ENCODE results near the gene OR6B2.

DNA sequence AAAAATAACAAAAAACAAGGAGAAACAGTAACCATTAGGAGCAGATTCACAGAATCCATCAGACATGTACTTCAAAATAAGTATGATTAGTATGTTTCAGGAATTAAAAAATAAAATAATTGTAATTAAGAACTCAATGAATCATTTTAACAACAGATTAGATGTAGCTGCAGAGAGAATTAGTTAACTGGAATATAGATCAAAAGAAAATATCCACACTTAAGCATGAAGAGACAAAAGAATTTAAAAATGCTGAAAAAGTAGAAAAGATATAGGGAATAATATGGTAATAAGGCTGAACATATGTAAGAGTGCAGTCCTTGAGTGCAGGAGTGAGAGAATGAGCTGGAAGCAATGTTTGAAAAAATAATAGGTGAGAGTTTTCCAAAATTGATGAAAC lies 47.2 kb upstream of the OR6B2 start:
- TF ChIP-seq, protein P1, sequence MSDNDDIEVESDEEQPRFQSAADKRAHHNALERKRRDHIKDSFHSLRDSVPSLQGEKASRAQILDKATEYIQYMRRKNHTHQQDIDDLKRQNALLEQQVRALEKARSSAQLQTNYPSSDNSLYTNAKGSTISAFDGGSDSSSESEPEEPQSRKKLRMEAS (IDR thresholded peaks at IDR 0.05), result no peak
- no peak for TF ChIP-seq RAD21 (IDR thresholded peaks at IDR 0.05; ENCODE audit: low read depth)
- TF ChIP-seq EP300 (IDR thresholded peaks at IDR 0.05; ENCODE audit: borderline replicate concordance), result no peak
- TF ChIP-seq, protein P2, sequence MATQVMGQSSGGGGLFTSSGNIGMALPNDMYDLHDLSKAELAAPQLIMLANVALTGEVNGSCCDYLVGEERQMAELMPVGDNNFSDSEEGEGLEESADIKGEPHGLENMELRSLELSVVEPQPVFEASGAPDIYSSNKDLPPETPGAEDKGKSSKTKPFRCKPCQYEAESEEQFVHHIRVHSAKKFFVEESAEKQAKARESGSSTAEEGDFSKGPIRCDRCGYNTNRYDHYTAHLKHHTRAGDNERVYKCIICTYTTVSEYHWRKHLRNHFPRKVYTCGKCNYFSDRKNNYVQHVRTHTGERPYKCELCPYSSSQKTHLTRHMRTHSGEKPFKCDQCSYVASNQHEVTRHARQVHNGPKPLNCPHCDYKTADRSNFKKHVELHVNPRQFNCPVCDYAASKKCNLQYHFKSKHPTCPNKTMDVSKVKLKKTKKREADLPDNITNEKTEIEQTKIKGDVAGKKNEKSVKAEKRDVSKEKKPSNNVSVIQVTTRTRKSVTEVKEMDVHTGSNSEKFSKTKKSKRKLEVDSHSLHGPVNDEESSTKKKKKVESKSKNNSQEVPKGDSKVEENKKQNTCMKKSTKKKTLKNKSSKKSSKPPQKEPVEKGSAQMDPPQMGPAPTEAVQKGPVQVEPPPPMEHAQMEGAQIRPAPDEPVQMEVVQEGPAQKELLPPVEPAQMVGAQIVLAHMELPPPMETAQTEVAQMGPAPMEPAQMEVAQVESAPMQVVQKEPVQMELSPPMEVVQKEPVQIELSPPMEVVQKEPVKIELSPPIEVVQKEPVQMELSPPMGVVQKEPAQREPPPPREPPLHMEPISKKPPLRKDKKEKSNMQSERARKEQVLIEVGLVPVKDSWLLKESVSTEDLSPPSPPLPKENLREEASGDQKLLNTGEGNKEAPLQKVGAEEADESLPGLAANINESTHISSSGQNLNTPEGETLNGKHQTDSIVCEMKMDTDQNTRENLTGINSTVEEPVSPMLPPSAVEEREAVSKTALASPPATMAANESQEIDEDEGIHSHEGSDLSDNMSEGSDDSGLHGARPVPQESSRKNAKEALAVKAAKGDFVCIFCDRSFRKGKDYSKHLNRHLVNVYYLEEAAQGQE (IDR thresholded peaks at IDR 0.05; ENCODE audit: low read depth), result no peak
- TF ChIP-seq CEBPB (IDR thresholded peaks at IDR 0.05), result no peak
- no peak for TF ChIP-seq TAF1 (IDR thresholded peaks at IDR 0.05; ENCODE audit: low read depth)
- TF ChIP-seq TEAD4 (IDR thresholded peaks at IDR 0.05), result no peak
- TF ChIP-seq, protein P3, sequence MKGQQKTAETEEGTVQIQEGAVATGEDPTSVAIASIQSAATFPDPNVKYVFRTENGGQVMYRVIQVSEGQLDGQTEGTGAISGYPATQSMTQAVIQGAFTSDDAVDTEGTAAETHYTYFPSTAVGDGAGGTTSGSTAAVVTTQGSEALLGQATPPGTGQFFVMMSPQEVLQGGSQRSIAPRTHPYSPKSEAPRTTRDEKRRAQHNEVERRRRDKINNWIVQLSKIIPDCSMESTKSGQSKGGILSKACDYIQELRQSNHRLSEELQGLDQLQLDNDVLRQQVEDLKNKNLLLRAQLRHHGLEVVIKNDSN (IDR thresholded peaks at IDR 0.05), result no peak
